Endothelial cell of umbilical vein (primary cell): ENCODE measurements around the gene RMDN3. TPM values are rescaled to one million over a fixed set of nuclear protein-coding genes. Genes with fewer than 3 reads are reported as not detected.

Experiments
- BruUV-seq: library from RNA; stranded (reverse); fragments of 400-500 nt; replicated peaks from 2 replicates; lab custom pipeline; 2021; lab: Mats Ljungman, UMichigan
- CTCF ChIA-PET: fragments of 300-600, 350-600 bp; sonication (Branson Sonifier 250); formaldehyde crosslinking; loops from one replicate; lab custom pipeline; 2021; ENCODE audit warnings: antibody characterized with exemption, inconsistent platforms; lab: Charles Lee
- POLR2A ChIA-PET: fragments of 300-600, 350-600 bp; sonication (Branson Sonifier 250); formaldehyde crosslinking; loops from one replicate; lab custom pipeline; 2021; ENCODE audit warnings: antibody characterized with exemption, inconsistent platforms; lab: Charles Lee
- DNase-seq: peaks from one replicate; pipeline ENCODE4 v3.0.0-alpha.2; 2011; ENCODE audit warnings: low read depth, low spot score
- FAIRE-seq: peaks from 2 replicates; lab custom pipeline; 2011; peaks lifted over from hg19 to GRCh38; lab: Jason Lieb, UNC
- H2AFZ ChIP-seq: 2 replicates; pipeline ENCODE4 v1.6.0; 2012; ENCODE audit warnings: low read depth, low read length, control low read depth, inconsistent platforms
- H3K27ac ChIP-seq: 2 replicates; pipeline ENCODE4 v1.5.1; 2011; ENCODE audit warnings: low read depth, mild to moderate bottlenecking, control low read depth, low read length, moderate library complexity; ENCODE audit not compliant: insufficient read depth
- H3K27me3 ChIP-seq, 2 experiments: 2 replicates each; pipeline versions ENCODE4 v1.6.0 to v1.6.1; 2011; ENCODE audit warnings: low read length in 2 of 2, mixed read lengths in 1 of 2; ENCODE audit not compliant: control insufficient read depth in 2 of 2, insufficient read depth in 2 of 2
- H3K36me3 ChIP-seq, 2 experiments: 2 replicates in 1 of 2; 3 replicates in 1 of 2; pipeline ENCODE4 v1.5.1; 2011; ENCODE audit warnings: low read length in 2 of 2, mild to moderate bottlenecking in 1 of 2, moderate library complexity in 1 of 2; ENCODE audit not compliant: control insufficient read depth in 2 of 2, insufficient read depth in 2 of 2; ENCODE audit errors: extremely low read depth in 1 of 2
- H3K4me1 ChIP-seq: 3 replicates; pipeline ENCODE4 v1.5.1; 2011; ENCODE audit warnings: mild to moderate bottlenecking, low read length; ENCODE audit not compliant: control insufficient read depth, insufficient read depth; ENCODE audit errors: extremely low read depth
- H3K4me2 ChIP-seq: 2 replicates; pipeline ENCODE4 v1.6.1; 2011; ENCODE audit warnings: low read length, control low read depth, mixed read lengths; ENCODE audit not compliant: insufficient read depth
- H3K4me3 ChIP-seq, 3 experiments: fragments of 200-600 bp in 1 of 3; sonication (generic), shearing (Covaris generic) in 1 of 3; replicated peaks in 1 of 3; 2 replicates each; pipeline ENCODE4 v1.5.1; 2011 to 2016; ENCODE audit warnings: control low read depth in 3 of 3, low read length in 3 of 3, mild to moderate bottlenecking in 2 of 3, inconsistent platforms in 1 of 3, low read depth in 1 of 3, moderate library complexity in 1 of 3; ENCODE audit not compliant: insufficient read depth in 1 of 3
- H3K79me2 ChIP-seq: 2 replicates; pipeline ENCODE4 v1.6.0; 2012; ENCODE audit warnings: low read length, inconsistent platforms; ENCODE audit not compliant: control insufficient read depth, insufficient read depth
- H3K9ac ChIP-seq: replicated peaks from 2 replicates; pipeline ENCODE3; 2011; ENCODE audit warnings: low read length, control low read depth; ENCODE audit not compliant: insufficient read depth; ENCODE audit errors: extremely low read depth
- H3K9me1 ChIP-seq: replicated peaks from 3 replicates; pipeline ENCODE4 v1.6.0; 2011; ENCODE audit warnings: mild to moderate bottlenecking, low read length; ENCODE audit not compliant: control insufficient read depth, insufficient read depth; ENCODE audit errors: extremely low read depth
- H3K9me3 ChIP-seq: replicated peaks from 2 replicates; pipeline ENCODE4 v1.5.1; 2012; ENCODE audit warnings: low read length, inconsistent platforms; ENCODE audit not compliant: control insufficient read depth, insufficient read depth
- H4K20me1 ChIP-seq: replicated peaks from 2 replicates; pipeline ENCODE3; 2011; ENCODE audit warnings: mild to moderate bottlenecking, low read length; ENCODE audit not compliant: control insufficient read depth, insufficient read depth; ENCODE audit errors: extremely low read depth
- CTCF ChIP-seq, 2 donors: IDR thresholded peaks; 1 replicate in 1 of 2; 2 replicates in 1 of 2; pipeline ENCODE4 v1.5.1; 2011; ENCODE audit warnings: low read length in 2 of 2, mild to moderate bottlenecking in 2 of 2, moderate library complexity in 2 of 2, control low read depth in 1 of 2, inconsistent platforms in 1 of 2, low read depth in 1 of 2; ENCODE audit not compliant: insufficient read depth in 1 of 2; ENCODE audit errors: extremely low read depth in 1 of 2
- EZH2 ChIP-seq: IDR thresholded peaks from 2 replicates; pipeline ENCODE4 v1.6.1; 2012; ENCODE audit warnings: borderline replicate concordance, low read depth, mild to moderate bottlenecking, moderate library complexity, low read length, inconsistent platforms; ENCODE audit not compliant: severe bottlenecking
- FOS ChIP-seq: IDR thresholded peaks from 2 replicates; pipeline ENCODE4 v1.6.1; 2011; ENCODE audit warnings: mild to moderate bottlenecking, low read length, moderate library complexity, borderline replicate concordance; ENCODE audit not compliant: insufficient read depth
- GATA2 ChIP-seq: IDR thresholded peaks from 2 replicates; pipeline ENCODE4 v1.7.0; 2011; ENCODE audit warnings: low read depth, mild to moderate bottlenecking, moderate library complexity, mixed read lengths, low read length; ENCODE audit not compliant: insufficient read length, insufficient read depth
- JUN ChIP-seq: IDR thresholded peaks from 2 replicates; pipeline ENCODE4 v1.6.1; 2011; ENCODE audit warnings: borderline replicate concordance, low read depth; ENCODE audit not compliant: insufficient read length, insufficient read depth
- MAX ChIP-seq: IDR thresholded peaks from 2 replicates; pipeline ENCODE4 v1.6.1; 2011; ENCODE audit not compliant: insufficient read depth, insufficient read length
- MYC ChIP-seq: IDR thresholded peaks from one replicate; pipeline ENCODE4 v1.6.1; 2011; ENCODE audit warnings: mild to moderate bottlenecking, low read depth, low read length
- POLR2A ChIP-seq: IDR thresholded peaks from 2 replicates; pipeline ENCODE4 v1.6.1; 2012; ENCODE audit warnings: low read depth, mild to moderate bottlenecking, control low read depth, low read length
- POLR2AphosphoS5 ChIP-seq: IDR thresholded peaks from 2 replicates; pipeline ENCODE4 v1.6.1; 2012; ENCODE audit warnings: low read depth, mild to moderate bottlenecking, control low read depth, low read length, moderate library complexity; ENCODE audit not compliant: insufficient read depth
- dilution Hi-C: fragments of 300-500 bp; cut with MboI; formaldehyde crosslinking; loops from one replicate; pipeline ENCODE4 v1.15.0; 2019; ENCODE audit warnings: low sequenced_read_pairs; ENCODE audit not compliant: extremely low pct_ligation_motif_present
- intact Hi-C: fragments of 100-400 bp; cut with micrococcal nuclease; formaldehyde crosslinking; loops from one replicate; pipeline ENCODE4 v1.10.0; 2022
- polyA plus RNA-seq, 4 experiments: library from polyadenylated mRNA; depleted of rRNA in 3 of 4; stranded (reverse) in 3 of 4; unstranded in 1 of 4; fragments of >200 nt; gene quantifications; 2 replicates each; pipeline versions ENCODE4 v1.2.1 to v1.2.3, GENCODE V29; 2011 to 2012; ENCODE audit warnings: missing spikeins in 1 of 4
- total RNA-seq: library from RNA; stranded (reverse); gene quantifications from 2 replicates; pipeline ENCODE4 v1.2.3, GENCODE V29; 2021

Gene RMDN3
- total and polyA plus RNA-seq, 2 donors (not counting 3 experiments of a cell fraction or from before 2014, with no cell fraction given): 20.1 to 37.2 TPM

- Histone ChIP-seq H3K9me3 (no peaks in the 10 kb centered on the region), H3K27me3 (no peaks in the 10 kb centered on the region), H3K4me3 (no peak overlapping the region), H2AFZ (peak overlapping the region; percentile 67), H3K27ac (no peak overlapping the region), H4K20me1 (no peaks in the 10 kb centered on the region), H3K9me1 (no peaks in the 10 kb centered on the region), H3K4me2 (no peak overlapping the region), H3K9ac (no peak overlapping the region), H3K36me3 (no peaks in the 10 kb centered on the region), H3K79me2 (peaks cover 19% of the 10 kb centered on the region), H3K4me1 (peaks cover 8% of the 10 kb centered on the region)
- POLR2A ChIA-PET: interaction anchor here (1.0 kb wide), 1 partner anchor 174 kb away, joined by 3 read pairs; no protein-coding TSS in a partner anchor
- dilution Hi-C loops: no loop called here
- TF ChIP-seq FOS (no peak), GATA2 (no peak), MYC (no peak), POLR2AphosphoS5 (no peak), EZH2 (no peak), JUN (no peak), CTCF (IDR thresholded peaks at IDR 0.05; ENCODE audit: extremely low read depth in 1 of 2, insufficient read depth in 1 of 2, low read depth in 1 of 2, low read length in 2 of 2) (no peak), MAX (no peak), POLR2A (no peak)
- intact Hi-C loops: no loop called here
- no TSS peak for BruUV-seq
- DNase-seq: no peak
- CTCF ChIA-PET: interaction anchor here (0.6 to 2.4 kb wide), 5 partner anchors 9 to 30 kb away, joined by 3 to 8 read pairs (median 4); partner anchors contain the start of gene C15orf62
- no peak for FAIRE-seq
Observed at GRCh38 chr15:40756938-40757337, 1.9 kb upstream of the RMDN3 start.
